Measurements from ENCODE around the gene IGFBP1.

The IGFBP1 gene

GRCh38 chr7:45902820-45903219 is 14.5 kb downstream of the IGFBP1 start:
- DNase-seq (ENCODE audit: low read depth) = no peak

GRCh38 chr7:45909561-45909960 is 21.3 kb downstream of the IGFBP1 start:
- no peak for DNase-seq (ENCODE audit: low read depth)

DNA sequence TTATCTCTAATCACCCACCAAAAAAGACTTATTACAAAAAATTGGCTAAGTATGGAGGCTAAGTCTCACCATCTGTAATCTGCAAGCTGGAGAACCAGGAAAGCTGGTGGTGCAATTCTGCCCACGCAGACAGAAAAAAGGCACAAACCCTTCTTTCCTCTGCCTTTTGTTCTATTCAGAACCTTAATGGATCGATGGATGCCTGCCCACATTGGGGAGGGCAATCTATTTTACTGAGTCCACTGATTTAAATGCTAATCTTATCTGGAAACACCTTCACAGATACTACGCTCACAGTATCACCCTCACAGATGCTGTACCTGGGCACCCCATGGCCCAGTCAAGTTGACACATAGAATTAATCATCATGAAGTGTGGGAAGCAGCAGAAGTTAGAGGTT is 22.6 kb downstream of the IGFBP1 start:
- DNase-seq (ENCODE audit: low read depth) = no peak

- no peak for DNase-seq (ENCODE audit: low read depth)
Measured at GRCh38 chr7:45911311-45911710, 23.0 kb downstream of the IGFBP1 start.

DNA sequence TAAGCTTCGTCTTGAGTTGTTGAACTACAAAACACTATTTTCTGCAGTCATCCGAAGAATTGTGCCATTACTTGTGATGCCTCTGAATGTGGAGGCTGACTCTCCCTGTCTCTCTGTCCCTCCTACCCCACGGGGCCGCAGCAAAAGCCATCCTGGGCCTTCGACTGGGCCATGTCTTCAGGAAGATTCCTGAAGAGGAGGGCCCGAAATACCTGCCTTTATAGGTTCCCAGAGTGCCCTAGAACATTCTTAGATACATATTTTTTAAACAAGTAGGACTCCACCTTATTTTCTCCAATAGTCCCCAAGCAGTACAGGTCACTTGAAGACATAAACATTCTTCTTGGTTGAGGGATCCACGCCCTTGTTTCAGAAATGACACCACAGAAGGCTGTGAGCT is 24.7 kb downstream of the IGFBP1 start:
- DNase-seq (ENCODE audit: low read depth) = no peak

GRCh38 chr7:45914911-45915310 is 26.6 kb downstream of the IGFBP1 start:
- no peak for DNase-seq (ENCODE audit: low read depth)

DNA sequence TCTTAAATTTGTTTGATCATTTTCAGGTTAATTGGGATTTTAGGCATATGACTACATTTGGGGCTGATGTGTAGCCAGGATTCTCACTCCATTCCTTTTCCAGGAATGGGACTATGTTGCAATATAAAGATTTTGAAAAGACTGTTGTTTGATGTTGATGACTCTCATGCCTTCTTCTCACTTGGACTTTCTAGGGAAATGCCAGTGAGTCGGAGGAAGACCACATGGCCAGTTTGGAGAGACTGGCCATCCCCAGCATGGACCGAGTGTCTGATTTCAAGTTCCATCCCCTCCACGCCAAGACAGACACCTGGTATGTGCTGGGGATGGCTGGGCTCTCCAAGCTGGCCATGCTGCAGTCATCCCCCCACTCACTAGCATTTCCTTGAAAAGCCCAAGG is 27.3 kb downstream of the IGFBP1 start:
- no peak for DNase-seq (ENCODE audit: low read depth)

- no peak for DNase-seq (ENCODE audit: low read depth)
Measured at GRCh38 chr7:45917064-45917463, 28.8 kb downstream of the IGFBP1 start.

- peak; percentile 53 for DNase-seq (ENCODE audit: low read depth)
Measured at GRCh38 chr7:45917658-45918057, 29.4 kb downstream of the IGFBP1 start.

DNA sequence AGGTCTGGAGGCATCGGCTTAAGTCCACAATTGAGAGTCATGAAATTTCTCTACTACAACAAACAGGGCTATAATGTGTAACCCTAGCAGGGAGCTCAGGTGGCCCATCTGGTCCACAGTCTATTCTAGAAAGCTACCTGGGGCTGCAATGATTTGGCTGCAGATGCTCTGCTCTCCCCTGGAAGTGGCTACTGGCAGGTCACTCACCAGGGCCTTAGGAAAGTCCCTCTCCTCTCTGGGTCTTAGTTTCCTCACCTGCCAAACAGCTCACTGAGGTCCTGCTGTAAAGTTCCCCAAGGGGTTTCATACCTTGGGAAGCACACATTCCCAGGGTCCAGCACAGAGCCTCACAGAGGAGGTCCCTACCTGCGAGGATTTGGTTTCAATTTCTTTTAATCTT is 30.3 kb downstream of the IGFBP1 start:
- DNase-seq (ENCODE audit: low read depth) = no peak

DNA sequence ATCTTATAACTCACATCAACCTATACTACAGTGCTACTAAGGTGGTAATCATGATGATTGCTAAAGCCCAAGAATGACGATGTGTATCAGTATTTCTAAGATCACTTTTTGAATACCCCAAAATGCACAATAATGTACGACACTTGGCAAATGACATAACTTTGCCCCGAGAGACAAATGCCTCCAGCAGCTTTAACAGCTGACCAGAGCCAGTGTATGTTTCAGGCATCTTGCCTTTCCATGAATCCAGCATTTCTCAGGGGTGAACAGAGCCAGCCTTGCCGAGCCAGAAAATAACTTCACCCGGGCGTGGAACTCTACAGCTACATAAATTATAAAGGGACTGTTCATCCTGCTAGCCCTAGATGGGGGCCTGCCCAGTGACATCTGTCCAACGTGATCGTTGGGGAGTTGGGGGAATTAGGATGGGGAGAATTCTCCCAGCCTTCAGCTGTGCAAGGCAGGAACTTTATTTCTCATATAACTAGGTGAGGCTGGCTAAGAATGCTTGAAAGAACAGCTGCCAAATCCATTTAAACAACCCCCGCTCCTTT is 31.0 kb downstream of the IGFBP1 start:
- no peak for DNase-seq (ENCODE audit: low read depth)

- DNase-seq (ENCODE audit: low read depth) = no peak
Measured at GRCh38 chr7:45919993-45920459, 31.7 kb downstream of the IGFBP1 start.

DNA sequence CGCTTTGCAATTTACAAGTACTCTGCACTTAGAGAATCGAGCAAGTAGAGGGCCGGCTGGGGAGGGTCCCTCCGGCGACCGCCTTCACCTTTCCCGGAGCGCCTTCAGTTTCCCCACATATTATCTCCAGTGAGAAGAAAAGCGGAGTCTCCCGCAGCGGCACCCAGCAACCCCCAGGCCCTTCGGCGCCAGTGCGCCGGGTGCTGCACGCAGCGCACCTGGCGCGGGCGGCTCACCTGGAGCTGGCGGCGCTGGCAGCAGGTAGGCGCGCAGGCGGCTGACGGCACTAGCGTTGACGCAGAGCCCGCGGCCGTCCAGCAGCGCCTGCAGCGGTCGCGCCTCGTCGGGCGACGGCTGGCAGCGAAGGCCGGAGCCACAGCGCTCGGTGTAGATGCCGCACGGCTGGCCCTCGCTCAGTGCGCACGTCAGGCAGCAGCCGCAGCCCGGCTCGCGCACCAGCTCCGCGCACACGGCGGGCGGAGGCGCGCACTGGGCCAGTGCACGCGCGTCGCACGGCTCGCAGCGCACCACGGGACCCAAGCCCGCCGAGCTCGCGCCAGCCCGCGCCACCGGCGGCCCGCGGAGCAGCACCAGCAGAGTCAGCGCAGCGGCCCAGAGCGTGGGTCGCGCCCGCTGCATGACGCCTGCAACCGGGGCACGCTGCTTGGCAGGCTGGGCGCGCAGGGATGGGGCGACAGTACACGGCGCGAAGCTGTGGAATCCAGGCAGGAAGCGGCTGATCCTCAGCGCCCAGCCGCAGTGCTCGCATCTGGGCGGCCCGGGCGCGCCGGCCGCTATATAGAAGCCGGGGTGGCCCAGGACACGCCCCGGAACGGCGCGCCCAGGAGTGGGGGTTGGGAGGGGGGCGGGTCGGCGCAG is 32.5 kb downstream of the IGFBP1 start, which contains the start of gene IGFBP3:
IGFBP3 (minus strand) TSS at position 771 of the 879 bp plus-strand sequence; CDS start at position 639, 132 bp downstream.
- no peak for DNase-seq (ENCODE audit: low read depth)

GRCh38 chr7:45921381-45921698 is 33.1 kb downstream of the IGFBP1 start:
- DNase-seq (ENCODE audit: low read depth) = no peak

DNA sequence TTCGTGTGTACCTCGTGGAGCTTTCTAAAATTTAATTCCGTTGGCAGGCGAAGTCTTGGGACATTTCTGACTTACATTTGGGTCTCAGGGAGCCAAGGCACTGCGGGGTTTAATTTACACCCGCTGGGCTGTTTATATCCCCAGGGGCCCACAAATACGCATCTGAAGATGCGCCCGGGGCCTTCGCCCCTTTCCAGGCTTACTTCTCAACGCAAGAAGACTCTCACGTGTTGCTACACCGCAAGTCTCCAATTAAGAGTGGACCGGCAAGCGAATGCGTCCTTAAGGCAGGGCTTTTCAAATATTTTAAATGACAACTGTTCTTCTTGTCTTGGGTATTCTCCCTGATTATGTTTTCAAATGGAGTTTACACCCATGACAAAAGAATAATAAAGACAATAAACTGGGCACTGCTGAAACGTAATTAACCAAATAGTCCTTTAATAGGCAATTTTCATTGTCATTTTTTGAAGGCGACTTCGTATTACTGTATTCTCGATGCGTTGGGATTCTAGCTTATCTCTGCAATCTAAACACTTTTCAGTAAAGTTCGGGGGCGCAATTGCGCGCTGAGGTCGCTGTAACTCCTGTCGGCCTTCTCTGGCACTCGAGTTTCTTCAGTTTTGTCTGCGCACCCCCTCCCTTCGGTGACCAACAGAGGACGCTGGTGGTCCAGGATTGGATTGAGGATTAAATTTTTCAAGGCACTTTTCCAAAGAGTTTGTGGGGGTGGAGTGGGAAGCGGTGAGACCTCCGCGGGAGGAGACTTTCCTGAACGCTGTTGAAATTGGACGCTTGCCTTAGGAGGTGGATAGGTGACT is 33.6 kb downstream of the IGFBP1 start:
- no peak for DNase-seq (ENCODE audit: low read depth)

- no peak for DNase-seq (ENCODE audit: low read depth)
Measured at GRCh38 chr7:45922810-45923209, 34.5 kb downstream of the IGFBP1 start.

- DNase-seq (ENCODE audit: low read depth) = no peak
Measured at GRCh38 chr7:45923290-45923689, 35.0 kb downstream of the IGFBP1 start.

- no peak for DNase-seq (ENCODE audit: low read depth)
Measured at GRCh38 chr7:45923818-45924217, 35.5 kb downstream of the IGFBP1 start.

DNA sequence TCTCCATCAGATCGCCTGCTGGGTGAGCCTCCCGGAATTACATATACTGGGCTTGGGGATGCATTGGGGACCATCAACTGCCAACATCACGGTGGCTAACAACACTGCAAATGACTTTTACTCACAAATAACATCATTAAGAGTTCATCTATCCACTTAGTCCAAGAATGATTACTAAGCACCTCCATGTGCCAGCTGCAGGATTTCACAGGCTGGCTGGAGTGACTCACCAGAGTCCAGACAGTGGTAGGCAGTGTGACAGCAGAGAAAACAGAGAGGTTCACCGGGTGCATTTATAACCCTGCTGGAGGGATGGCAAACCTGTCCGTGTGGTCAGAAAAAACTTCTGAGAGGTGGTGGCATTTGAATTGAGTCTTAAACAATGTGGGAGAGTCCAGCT is 36.0 kb downstream of the IGFBP1 start:
- no peak for DNase-seq (ENCODE audit: low read depth)

DNA sequence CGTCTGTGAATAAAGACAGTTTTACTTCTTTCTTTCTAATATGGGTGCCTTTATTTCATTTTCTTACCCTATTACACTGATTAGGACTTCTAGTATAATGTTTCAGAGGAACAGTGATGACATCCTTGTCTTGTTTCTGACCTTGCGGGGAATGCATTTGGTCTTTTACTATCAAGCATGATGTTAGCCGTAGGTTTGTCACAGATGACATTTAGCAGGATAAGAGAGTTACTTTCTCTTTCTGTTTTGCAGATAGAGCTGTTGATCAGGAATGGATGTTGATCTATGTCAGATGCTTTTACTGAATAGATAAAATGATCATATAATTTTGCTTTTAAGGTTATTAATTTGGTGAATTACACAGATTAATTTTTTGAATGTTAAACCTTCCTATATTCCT is 39.4 kb downstream of the IGFBP1 start:
- no peak for DNase-seq (ENCODE audit: low read depth)

GRCh38 chr7:45930967-45931366 is 42.7 kb downstream of the IGFBP1 start:
- no peak for DNase-seq (ENCODE audit: low read depth)

DNA sequence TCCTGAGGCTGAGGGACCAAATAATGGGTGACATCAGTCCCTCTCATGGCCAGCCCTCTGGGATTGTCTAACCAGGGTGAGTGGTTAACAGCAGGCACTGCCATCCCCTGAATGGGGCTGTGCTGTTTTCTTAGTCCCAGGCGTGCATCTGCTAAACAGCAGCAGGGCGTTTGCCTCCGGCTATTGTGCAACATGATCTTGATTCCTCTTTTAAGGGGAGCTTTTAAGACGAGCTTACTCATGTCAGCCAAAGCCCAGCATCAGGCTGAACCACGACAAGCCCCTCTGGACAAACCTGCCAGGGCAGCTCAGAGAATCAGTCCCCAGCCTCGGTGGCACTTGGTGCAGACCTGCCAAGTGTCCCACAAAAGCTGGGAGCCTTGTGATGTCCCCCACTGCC is 49.0 kb downstream of the IGFBP1 start:
- DNase-seq (ENCODE audit: low read depth) = no peak

DNA sequence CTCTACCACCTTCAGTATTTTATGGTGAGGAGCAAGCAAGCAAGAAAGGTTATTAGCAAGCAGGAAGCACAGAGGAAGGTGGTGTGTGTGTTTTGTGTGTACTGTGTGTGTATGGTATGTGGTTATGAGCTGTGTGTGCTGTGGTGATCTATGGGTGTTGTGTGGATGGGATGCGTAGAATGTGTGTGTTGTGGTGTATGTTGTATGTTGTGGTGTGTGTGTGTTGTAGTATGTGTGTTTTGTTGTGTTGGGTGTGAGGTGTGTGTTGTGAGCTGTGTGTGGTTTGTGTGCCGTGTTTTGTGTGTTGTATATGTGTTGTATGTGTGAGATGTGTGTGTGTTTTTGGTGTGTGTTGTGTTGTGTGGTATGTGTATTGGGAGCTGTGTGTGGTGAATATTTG is 49.6 kb downstream of the IGFBP1 start:
- no peak for DNase-seq (ENCODE audit: low read depth)
